GM19468 (cell line): Measurements from ENCODE around the gene ZNF286A.
"Not testable (repeated sequence)": the region's sequence is repeated elsewhere in the genome, so short reads cannot be mapped to it uniquely, and the experiment has no call there.

ENCODE experiments used
- ATAC-seq: cut with Tn5 transposase; IDR thresholded peaks from one replicate; pipeline ENCODE4 v1.9.1; 2021; ENCODE audit warnings: mild to moderate bottlenecking, moderate library complexity, moderate number of reproducible peaks; ENCODE audit not compliant: unreplicated experiment; ENCODE audit errors: extremely low read depth

Gene ZNF286A

GRCh38 chr17:15687494-15687893, 12.1 kb upstream of the ZNF286A start:
- not testable (repeated sequence) for ATAC-seq

- ATAC-seq = not testable (repeated sequence)
Observed at GRCh38 chr17:15698967-15699366, 585 bp upstream of the ZNF286A start.

GRCh38 chr17:15699937-15700336, 385 bp downstream of the ZNF286A start:
- ATAC-seq = not testable (repeated sequence)

GRCh38 chr17:15704239-15704638, 4.7 kb downstream of the ZNF286A start:
- ATAC-seq = not testable (repeated sequence)

GRCh38 chr17:15704813-15705212, 5.3 kb downstream of the ZNF286A start:
- not testable (repeated sequence) for ATAC-seq

GRCh38 chr17:15708879-15709278, 9.3 kb downstream of the ZNF286A start:
- not testable (repeated sequence) for ATAC-seq

- not testable (repeated sequence) for ATAC-seq
Observed at GRCh38 chr17:15716601-15717563, 17.3 kb downstream of the ZNF286A start.

- not testable (repeated sequence) for ATAC-seq
Observed at GRCh38 chr17:15730535-15730934, 31.0 kb downstream of the ZNF286A start.

- not testable (repeated sequence) for ATAC-seq
Observed at GRCh38 chr17:15731900-15732299, 32.3 kb downstream of the ZNF286A start, which contains the start of gene TBC1D26. Gene TBC1D26 (plus strand): TSS chr17:15732283. CDS start chr17:15735349, 3,066 bp downstream.

GRCh38 chr17:15733174-15733789, 33.7 kb downstream of the ZNF286A start:
- ATAC-seq = not testable (repeated sequence)

GRCh38 chr17:15736578-15736977, 37.0 kb downstream of the ZNF286A start:
- ATAC-seq = not testable (repeated sequence)

- ATAC-seq = no peak
Observed at GRCh38 chr17:15738066-15738465, 38.5 kb downstream of the ZNF286A start.

- ATAC-seq = not testable (repeated sequence)
Observed at GRCh38 chr17:15739259-15739658, 39.7 kb downstream of the ZNF286A start.

- ATAC-seq = not testable (repeated sequence)
Observed at GRCh38 chr17:15740041-15740440, 40.5 kb downstream of the ZNF286A start.

GRCh38 chr17:15740570-15741120, 41.1 kb downstream of the ZNF286A start:
- no peak for ATAC-seq

GRCh38 chr17:15741624-15742023, 42.1 kb downstream of the ZNF286A start:
- no peak for ATAC-seq

- no peak for ATAC-seq
Observed at GRCh38 chr17:15742051-15742795, 42.7 kb downstream of the ZNF286A start.

GRCh38 chr17:15742921-15743320, 43.4 kb downstream of the ZNF286A start:
- ATAC-seq = no peak

GRCh38 chr17:15744074-15744676, 44.6 kb downstream of the ZNF286A start:
- no peak for ATAC-seq

- no peak for ATAC-seq
Observed at GRCh38 chr17:15744885-15745284, 45.3 kb downstream of the ZNF286A start.
